Stimulated activated CD8-positive, alpha-beta memory T cell treated with anti-CD3 and anti-CD28 coated beads, Interleukin-4, amount 100 ng/mL, for 48 hours (primary cell): ENCODE data around the gene SLMAP.
"Not testable (repeated sequence)": the region's sequence is repeated elsewhere in the genome, so short reads cannot be mapped to it uniquely, and the experiment has no call there.

Experiments used
- DNase-seq: peaks from one replicate; pipeline ENCODE4 v3.0.0-alpha.2; 2020

Gene SLMAP

DNA sequence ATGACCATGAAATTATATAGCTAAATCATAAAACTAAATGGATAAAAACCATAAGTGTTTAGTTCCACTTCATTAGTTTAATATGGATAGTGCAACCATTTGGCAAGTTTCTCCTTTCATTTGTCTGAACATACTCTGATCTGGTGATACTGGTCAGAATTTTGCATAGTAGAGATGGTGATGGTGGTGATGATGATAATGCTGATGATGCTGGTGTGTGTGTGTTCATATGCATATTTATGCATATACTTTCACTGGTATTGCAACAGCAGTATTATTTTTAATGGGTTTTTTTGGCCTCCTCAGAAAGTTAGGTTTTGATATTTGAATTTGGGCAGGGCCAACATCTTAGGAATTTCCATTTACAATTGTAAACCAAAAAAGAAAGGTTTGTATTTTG, 76.4 kb downstream of the SLMAP start:
- DNase-seq = no peak

DNA sequence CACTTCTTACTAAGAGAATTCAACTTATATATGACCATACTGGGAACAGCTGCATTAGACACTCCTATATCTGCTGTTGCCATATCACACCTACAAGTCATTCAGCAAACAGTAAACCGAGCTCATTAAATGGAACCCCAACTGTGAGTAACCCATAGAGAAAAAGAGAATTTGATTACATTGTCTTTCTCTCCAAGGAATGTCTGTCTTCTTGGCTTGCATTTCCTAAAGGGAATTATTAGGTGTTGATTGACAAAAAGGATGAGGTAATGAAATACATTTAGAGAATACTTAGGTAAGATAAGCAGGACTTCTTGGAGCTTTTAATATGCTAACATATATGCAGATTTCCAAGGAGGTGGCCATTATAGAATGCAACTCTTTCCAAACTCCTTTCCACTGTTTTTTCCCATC, 76.8 kb downstream of the SLMAP start:
- no peak for DNase-seq

DNA sequence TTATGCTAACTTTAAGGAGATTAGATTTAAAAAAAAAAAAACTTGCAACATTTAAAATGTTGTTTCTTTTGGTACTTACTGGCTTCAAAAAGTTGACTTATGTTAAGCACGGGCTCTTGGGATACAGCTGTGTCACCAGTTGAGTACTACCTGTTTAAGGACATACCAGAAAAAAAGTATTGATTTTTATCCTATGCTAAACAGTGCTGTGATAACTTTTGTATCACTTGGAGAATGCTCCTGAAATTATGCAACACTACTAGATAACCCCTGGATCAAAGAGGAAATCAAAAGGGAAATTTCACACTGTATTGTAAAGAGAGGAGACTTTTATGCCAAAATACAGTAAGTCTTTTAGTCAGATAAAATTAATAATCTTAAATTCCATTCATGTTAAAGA, 77.7 kb downstream of the SLMAP start:
- no peak for DNase-seq

DNA sequence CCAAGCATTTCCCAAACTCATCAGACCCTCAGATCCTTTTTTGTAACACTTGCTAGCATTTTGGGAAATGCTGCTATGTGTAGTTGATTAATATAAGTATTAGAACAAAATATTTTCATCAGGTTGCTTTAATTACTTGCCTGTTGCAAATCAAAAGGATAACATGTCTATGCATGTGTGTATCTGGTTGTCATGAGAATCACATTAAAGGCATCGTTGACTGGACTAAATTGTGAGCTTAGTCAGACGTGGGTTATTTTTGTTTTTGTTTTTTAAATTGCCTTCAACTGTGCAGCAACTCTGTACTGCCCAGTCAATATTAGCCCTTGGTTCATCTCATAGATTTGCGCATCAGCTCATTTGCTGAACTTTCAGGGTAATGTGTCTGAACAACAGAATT, 81.6 kb downstream of the SLMAP start:
- no peak for DNase-seq

DNA sequence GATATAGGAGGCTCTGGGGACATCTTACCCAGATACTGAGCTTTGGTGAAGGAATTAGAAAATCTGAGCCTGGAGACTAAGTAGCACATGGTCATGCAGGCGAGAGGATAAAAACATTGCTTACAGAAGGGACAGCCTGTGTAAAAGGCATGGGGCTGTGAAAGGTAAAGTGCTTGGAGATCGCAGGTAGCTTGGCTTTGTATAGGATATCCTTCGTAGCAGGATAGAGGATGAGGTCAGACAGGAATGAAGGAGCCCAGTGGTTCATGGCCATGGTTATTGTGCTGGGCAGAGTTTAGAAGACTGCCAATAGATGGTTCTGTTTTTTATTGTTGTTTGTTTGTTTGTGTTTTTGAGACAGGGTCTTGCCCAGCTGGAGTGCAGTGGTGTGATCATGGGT, 82.5 kb downstream of the SLMAP start:
- no peak for DNase-seq

DNA sequence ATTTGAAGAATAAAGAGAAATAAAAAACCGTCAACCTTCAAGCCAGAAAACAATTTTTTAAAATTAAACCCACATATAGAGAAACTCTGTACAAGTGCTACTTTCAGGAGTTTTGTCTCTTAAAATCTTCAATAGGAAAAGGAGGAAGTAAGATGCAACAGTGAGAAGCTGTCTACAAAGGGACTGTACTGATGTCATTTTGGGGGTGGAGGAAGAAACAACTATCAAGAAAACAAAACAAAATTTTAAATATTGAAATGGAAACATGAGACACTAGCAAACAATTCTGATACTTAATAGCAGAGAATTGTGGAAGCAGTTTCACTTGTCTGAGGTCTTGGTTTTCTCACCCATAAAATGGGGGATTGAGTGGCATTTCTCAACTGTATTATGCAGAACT, 84.4 kb downstream of the SLMAP start:
- no peak for DNase-seq

DNA sequence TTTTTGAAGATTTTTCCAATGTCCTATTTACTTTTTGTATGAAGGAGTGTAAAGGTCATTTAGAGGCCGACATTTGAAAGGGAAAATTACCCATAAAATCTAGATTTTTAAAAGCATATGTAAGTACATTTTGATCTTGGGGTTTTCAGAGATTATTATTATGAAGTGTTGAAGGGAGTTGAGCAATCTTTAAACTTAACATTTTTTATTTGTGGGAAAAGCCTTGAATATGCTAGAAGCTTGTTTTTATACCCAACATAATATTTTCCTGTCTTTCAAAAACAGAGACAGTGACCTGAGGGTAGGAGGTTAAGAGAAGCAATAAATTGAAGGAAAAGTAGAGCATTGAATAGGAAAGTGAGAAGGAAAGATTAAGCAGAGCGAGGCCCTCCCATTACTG, 85.7 kb downstream of the SLMAP start:
- DNase-seq = no peak

DNA sequence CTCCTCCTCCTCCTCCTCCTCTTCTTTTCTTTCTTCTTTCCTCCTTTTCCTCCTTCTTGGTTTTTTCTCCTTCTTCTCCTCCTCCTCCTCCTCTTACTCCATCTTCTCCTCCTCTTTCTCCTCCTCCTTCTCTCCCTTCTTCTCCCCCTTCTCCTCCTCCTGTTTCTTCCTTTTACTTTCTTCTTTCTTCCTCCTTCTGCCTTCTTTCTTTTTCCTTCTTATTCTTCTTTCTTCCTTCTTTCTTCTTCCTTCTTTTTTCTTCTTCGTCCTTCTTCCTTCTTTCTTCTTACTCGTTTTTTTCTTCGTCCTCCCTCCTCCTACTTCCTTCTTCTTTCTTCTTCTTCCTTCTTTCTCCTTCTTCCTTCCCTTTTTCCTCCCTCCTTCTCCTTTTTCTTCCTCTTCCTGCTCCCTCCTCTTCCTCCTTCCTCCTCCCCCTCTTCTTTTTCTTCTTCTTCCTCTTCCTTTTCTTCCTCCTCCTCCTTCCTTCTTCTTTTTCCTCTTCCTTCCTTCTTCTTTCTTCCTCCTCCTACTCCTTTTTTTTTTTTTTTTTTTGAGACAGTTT, 92.1 kb downstream of the SLMAP start:
- DNase-seq = no peak

DNA sequence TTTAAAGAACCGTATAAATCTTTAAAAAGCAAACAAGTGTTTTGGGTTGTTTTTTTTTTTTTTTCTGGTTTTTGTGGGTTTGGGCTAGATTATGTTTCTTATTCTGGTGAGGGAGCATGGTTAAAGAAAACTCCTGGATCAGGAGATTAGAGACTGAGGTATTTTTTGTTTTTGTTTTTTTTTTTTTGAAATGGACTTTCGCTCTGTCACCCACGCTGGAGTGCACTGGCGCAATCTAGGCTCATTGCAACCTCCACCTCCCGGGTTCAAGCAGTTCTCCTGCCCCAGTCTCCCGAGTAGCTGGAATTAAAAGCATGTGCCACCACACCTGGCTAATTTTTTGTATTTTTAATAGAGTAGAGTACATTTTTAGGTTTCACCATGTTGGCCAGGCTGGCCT, 95.2 kb downstream of the SLMAP start:
- no peak for DNase-seq

DNA sequence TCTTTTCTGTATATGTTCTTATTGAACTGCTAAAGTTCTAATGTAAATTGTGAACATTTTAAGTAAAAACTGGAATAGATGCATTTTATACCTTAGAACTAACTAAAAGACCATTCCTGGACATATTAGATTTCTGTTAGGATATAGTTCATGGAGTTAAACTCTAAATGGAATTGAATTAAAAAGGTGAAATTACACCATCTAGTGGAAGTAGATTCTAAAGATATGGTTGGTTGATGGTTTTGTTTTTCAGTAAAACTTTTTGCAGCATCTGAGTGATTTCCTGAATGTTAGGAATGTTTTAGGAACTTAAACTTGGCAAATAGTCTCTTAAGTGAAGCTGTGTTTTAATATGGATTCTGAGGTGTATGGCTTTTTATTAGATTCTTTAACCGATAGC, 96.8 kb downstream of the SLMAP start:
- no peak for DNase-seq

DNA sequence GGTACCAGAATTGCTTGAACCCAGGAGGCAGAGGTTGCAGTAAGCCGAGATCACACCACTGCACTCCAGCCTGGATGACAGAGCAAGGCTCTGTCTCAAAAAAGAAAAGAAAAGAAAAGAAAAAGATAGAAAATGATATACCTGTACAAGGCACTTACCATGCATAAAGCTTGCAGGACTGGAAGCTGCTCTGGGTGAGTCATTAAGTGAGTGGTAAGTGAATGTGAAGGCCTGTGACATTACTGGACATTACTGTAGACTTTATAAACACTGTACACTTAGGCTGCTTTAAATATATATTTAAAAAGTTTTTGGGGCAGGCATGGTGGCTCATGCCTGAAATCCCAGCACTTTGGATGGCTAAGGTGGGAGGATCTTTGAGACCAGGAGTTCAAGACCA, 99.2 kb downstream of the SLMAP start:
- DNase-seq = no peak

DNA sequence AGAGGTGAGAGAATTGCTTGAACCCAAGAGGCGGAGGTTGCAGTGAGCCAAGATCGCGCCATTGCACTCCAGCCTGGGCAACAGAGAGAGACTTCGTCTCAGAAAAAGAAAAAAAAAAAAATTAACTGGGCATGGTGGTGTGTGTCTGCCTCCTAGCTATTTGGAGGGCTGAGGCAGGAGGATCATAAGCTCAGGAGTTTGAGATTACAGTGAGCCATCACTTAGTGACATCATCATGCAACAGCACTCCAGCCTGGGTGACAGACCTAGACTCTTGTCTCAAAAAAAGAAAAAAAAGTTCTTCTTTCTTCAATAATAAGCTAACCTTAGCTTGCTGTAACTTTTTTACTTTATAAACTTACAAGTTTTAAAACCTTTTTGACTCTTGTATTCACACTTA, 99.8 kb downstream of the SLMAP start:
- no peak for DNase-seq

DNA sequence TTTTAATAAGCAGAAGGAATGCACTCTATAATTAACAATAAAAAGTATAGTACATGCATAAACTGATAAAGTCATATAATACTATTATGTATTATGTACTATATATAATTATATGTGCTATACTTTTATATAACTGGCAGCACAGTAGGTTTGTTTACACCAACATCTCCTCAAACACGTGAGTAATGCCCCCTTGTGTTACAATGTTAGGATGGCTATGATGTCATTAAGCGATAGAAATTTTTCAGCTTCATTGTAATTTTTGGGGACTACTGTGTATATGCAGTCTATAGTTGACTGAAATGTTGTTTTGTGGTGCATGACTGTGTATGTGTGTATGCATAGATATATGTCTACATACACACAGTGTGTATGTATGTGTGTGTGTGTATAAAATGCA, 100.6 kb downstream of the SLMAP start:
- DNase-seq = no peak

DNA sequence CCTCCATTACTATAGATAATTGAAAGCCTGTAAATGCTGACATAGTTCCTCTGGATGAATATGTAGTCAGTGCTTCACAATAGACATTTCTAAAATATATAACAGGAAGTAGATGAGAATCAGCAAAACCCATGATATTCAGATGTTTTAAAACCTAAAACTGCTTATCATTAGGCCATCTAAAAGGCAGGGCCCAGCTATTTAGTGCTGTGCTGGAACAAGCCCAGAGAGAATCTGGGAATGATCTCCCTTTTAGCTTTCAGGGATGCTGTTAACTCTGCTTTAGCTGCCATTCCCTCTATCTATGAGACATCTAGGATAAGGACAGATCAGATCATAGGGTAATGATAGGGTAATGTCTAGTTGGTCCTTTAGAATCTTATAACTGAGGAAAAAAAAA, 106.8 kb downstream of the SLMAP start:
- no peak for DNase-seq

DNA sequence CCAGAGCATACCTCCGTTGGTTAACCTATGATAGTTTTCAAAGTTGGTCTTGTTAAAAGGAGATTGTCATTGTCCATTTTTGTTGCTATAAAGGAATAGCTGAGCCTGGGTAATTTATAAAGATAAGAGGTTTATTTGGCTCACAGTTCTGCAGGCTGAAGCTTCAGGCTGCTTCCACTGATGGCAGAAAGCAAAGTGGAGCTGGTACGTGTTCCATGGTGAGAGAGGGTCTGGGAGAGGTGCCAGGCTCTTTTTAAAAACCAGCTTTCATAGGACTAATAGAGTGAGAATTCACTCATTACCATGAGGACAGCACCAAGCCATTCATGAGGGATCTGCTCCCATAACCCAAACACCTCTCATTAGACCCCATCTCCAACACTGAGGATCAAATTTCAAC, 107.3 kb downstream of the SLMAP start:
- DNase-seq = no peak

DNA sequence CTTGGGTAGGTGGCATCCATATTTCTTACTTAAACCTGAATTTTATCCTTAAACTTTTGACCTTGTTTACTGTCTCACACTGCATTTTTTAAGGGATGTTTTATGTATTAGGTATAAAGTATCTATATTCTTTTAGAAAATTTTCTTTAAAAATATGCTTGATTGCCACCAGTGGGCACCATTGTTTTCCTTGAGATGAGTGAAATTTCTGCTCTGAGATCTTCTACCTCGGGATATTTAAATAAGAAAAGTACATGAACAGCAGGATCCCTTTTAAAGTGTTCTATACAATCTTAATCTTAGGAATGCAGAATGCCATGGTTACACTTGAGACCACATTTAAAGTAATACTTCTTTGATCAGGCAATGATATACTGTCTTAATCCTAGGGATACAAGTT, 108.7 kb downstream of the SLMAP start:
- no peak for DNase-seq

DNA sequence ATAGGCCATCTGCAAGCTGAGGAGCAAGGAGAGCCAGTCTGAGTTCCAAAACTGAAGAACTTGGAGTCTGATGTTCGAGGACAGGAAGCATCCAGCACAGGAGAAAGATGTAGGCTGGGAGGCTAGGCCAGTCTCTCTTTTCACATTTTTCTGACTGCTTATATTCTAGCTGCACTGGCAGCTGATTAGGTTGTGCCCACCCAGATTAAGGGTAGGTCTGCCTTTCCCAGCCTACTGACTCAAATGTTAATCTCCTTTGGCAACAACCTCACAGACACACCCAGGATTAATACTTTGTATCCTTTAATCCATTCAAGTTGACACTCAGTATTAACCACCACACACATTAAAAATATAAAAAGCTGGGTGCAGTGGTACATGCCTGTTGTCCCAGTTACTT, 113.0 kb downstream of the SLMAP start:
- DNase-seq = not testable (repeated sequence)

DNA sequence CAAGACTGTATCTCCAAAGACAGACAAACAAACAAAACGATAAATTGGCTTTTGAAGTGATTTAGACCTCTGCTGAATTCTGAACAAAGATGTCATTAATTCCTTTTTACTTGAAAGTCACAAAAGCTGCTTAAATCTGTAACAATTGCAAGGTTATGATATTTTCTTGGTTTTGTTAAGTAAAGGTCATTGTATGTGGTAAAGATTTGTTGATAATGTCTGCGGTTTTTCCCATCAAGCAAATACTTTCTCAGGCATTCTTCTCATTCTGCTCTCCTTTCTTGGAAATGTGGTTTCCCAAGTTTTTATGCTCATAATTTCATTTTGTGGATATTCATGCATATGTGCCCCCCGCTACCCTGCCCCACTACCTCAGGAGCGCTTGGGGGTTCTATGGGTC, 116.5 kb downstream of the SLMAP start:
- no peak for DNase-seq

DNA sequence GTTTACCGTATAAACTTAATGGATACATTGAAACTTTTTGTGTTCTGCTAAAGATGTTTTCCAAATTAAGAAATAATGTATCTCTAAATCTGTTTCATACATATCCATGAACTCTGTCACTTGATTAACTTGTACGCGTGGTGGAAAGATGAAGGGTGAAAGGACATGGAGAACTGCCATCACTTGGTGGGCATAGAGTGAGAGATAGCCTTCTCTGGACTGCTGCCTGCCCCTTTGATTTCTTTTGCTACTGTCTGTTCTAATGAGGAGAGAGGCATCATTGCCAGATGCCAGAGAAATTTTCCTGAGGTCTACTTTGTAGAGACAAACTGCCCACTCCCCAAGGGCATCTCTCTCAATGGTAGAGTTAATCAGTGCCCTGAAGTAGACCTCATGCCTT, 120.5 kb downstream of the SLMAP start:
- DNase-seq = no peak

DNA sequence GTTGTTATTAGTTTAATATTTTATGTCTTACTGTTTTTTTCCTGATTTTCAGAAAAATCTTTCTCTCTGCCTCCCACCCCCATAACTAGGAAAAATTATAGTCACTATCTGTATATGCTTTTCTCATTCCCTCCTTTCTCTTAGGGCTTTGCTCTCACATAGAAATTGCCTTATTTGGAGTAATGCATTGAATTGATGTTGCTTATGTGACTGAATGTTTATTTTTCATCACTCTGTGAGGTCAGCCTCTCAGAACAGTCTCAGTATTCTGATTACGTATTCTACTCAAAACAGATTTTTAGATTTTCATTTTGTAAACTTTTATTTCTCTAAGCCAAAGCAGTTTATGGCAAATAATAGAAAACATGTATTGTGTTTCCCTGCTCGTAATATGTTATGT, 121.0 kb downstream of the SLMAP start:
- no peak for DNase-seq

DNA sequence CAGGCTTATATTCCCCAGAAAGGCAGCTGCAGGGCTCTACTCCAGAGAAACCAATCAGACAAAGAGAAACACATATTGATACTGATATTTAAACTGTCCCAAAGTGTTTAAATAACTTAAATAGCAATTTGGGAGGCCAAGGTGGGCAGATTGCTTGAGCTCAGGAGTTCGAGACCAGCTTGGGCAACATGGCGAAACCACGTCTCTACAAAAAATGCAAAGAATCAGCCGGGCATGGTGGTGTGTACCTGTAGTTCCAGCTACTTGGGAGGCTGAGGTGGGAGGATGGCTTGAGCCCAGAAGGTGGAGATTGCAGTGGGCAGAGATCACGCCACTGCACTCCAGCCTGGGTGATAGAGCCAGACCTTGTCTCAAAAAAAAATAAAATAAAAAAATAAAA, 128.3 kb downstream of the SLMAP start:
- DNase-seq = not testable (repeated sequence)

DNA sequence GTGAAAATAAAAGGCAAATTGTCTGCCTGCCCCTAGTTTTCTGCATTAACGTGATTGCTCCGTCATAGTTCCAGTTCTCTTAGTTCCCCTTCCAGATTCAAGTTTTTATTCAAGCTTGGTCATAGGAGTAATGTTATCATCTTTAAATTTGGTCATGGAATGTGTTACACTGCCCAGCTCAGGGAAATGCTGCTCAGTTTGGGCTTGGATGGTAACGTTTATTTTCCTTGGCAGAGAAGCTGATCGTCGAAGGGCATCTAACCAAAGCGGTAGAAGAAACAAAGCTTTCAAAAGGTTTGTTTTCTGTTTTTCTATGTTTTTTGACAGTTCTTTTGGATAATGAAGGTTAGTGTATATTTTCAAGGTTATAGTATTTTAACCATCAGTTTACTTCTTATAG, 133.7 kb downstream of the SLMAP start:
- DNase-seq = no peak

DNA sequence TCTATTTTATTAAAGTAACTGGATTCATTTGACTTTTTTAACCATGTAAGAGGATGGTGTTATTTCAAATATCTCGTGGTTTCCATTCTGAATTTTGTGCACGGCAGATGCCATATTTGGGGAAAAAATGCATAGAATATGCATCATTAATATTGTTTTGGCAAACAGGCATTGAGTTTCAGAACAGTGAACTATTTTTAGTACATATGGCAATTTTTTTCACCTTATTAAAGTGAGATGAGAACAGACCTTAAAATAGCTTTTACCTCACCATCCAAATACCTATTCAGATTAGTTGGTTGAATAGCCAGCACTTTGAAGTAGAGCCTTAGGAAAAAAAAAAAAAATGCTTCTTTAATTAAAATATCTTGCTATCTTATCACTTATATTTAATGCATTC, 134.8 kb downstream of the SLMAP start:
- no peak for DNase-seq

DNA sequence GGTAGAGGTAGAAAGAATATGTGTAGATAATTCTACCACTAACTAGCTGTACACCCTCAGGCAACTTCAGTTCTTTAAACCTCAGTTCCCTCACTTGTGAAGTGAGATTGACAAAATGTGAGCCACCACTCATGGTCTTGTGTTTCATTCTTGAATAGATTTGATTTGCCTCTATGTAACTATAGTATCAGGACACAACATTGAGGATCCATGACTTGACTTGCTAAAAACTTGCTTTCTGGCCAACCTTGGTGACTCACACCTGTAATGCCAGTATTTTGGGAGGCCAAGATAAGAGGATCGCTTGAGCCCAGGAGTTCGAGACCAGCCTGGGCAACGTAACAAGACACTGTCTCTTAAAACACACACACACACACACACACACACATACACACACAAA, 136.3 kb downstream of the SLMAP start:
- DNase-seq = no peak

DNA sequence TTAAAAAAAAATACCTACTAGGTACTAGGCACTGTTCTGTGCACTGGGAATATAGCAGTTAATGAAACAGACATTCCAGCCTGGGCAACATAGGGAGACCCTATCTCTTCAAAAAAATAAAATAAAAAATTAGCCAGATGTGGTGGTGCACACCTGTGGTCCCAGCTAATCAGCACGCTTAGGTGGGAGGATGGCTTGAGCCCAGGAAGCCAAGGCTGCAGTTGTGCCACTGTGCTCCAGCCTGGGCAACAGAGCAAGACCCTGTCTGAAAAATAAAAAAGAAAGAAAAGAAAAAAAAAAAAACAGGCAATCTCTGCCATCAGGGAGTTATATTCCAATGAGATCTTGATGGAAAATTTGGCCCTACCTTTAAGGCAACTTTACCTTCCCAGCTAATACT, 137.0 kb downstream of the SLMAP start:
- no peak for DNase-seq

DNA sequence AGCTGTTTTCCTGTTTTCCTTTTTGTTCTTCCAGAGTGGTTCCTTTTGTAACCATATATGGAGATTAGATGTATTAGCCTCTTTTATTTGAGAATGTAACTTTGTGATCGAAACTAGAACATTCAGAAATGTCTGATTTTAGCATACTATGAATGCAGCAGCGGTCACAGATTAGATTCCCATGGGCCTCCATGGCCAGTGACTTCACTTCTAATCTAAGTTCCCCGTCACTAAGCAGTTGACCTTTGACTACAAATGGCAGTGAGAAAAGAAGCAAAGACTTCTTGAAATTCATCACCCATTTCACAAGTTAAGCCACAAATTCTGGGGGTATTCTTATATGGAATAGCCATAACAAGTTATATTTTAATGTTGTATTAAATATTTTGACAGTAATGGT, 137.6 kb downstream of the SLMAP start:
- no peak for DNase-seq
